Uterus (tissue), 2 donors: ENCODE results near the gene PLA2G5.

Experiments used
- POLR2A ChIP-seq, 2 donors: fragments of 450-650 bp; IDR thresholded peaks; one replicate each; pipeline ENCODE4 v1.6.1; 2016; ENCODE audit warnings: antibody characterized with exemption in 2 of 2, mild to moderate bottlenecking in 1 of 2, moderate library complexity in 1 of 2
- TF ChIP-seq, protein P1 (sequence below), 4 experiments: fragments of 200-600 bp in 2 of 4; fragments of 450-650 bp in 2 of 4; sonication (generic) in 2 of 4; IDR thresholded peaks; one replicate each; pipeline ENCODE4 v1.5.1; 2016 to 2019; ENCODE audit warnings: antibody characterized with exemption in 4 of 4, mild to moderate bottlenecking in 2 of 4, moderate library complexity in 1 of 4

DNA sequence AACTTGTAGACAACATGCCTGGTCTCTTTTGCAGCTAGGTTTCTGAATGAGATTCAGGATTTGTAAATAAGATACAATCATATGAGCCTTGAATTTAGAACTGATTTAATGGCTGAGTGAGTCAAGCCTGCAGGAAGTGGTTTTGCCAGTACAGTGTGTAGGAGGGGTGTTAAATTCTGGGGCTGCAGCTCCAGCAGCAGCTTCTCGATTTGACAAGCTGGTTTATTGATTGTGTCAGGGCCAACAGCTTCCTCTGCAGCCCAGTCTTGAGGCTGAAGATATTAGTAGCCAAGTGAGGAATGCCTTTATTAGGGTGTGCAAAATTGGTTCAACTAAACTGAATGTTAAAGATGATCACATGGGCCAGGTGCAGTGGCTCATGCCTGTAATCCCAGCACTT, 11.5 kb upstream of the PLA2G5 start:
- TF ChIP-seq, protein P1, sequence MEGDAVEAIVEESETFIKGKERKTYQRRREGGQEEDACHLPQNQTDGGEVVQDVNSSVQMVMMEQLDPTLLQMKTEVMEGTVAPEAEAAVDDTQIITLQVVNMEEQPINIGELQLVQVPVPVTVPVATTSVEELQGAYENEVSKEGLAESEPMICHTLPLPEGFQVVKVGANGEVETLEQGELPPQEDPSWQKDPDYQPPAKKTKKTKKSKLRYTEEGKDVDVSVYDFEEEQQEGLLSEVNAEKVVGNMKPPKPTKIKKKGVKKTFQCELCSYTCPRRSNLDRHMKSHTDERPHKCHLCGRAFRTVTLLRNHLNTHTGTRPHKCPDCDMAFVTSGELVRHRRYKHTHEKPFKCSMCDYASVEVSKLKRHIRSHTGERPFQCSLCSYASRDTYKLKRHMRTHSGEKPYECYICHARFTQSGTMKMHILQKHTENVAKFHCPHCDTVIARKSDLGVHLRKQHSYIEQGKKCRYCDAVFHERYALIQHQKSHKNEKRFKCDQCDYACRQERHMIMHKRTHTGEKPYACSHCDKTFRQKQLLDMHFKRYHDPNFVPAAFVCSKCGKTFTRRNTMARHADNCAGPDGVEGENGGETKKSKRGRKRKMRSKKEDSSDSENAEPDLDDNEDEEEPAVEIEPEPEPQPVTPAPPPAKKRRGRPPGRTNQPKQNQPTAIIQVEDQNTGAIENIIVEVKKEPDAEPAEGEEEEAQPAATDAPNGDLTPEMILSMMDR (IDR thresholded peaks at IDR 0.05) = no peak
- no peak for TF ChIP-seq POLR2A (IDR thresholded peaks at IDR 0.05)
